ENCODE measurements around the gene TMEM135. TPM values are rescaled to one million over a fixed set of nuclear protein-coding genes. Genes with fewer than 3 reads are reported as not detected.
"Not testable (repeated sequence)": the region's sequence is repeated elsewhere in the genome, so short reads cannot be mapped to it uniquely, and the experiment has no call there.

TMEM135 gene
- total RNA-seq, 1 donor from 2014 or later, result 21.1 TPM

- DNase-seq (ENCODE audit: low read depth, low spot score), result no peak
Observed at GRCh38 chr11:87139475-87139874, 101.7 kb downstream of the TMEM135 start.

- no peak for DNase-seq (ENCODE audit: low read depth, low spot score)
Observed at GRCh38 chr11:87141322-87141721, 103.6 kb downstream of the TMEM135 start.

- DNase-seq (ENCODE audit: low read depth, low spot score), result no peak
Observed at GRCh38 chr11:87141980-87142514, 104.3 kb downstream of the TMEM135 start.

DNA sequence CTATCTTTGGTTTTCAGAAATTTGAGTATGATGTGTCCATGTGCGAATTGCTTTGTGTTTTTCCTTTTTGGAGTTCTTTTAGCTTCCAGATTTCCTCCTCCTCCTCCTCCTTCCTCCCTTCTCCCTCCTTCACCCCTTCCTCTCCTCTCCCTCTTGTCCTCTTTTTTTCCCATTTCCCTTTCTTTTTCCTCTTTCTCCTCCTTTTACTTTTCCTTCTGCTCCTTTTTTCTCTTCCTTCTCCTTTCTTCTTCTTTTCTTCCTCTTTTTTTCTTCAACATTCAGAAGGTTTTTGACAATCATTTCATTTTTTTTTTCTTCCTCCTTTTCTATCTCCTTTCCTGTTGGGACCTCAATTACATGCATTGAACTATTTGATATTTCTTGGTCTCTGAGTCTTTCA, 104.9 kb downstream of the TMEM135 start:
- no peak for DNase-seq (ENCODE audit: low read depth, low spot score)

GRCh38 chr11:87143641-87144040, 105.9 kb downstream of the TMEM135 start:
- no peak for DNase-seq (ENCODE audit: low read depth, low spot score)

GRCh38 chr11:87144252-87144651, 106.5 kb downstream of the TMEM135 start:
- no peak for DNase-seq (ENCODE audit: low read depth, low spot score)

GRCh38 chr11:87148749-87149148, 111.0 kb downstream of the TMEM135 start:
- DNase-seq (ENCODE audit: low read depth, low spot score), result no peak

DNA sequence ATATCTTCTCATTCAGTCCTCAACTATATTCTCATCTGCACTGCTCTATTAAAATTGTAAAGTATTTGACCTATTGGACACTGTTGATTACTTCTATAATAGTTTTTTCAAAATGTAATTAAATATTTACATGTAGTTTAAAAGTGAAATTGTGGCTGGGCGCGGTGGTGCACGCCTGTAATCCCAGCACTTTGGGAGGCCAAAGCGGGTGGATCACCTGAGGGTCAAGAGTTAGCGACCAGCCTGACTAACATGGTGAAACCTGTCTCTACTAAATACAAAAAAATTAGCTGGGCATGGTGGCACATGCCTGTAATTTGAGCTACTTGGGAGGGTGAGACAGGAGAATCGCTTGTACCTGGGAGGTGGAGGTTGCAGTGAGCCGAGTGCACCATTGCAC, 112.0 kb downstream of the TMEM135 start:
- not testable (repeated sequence) for DNase-seq (ENCODE audit: low read depth, low spot score)

GRCh38 chr11:87150936-87151335, 113.2 kb downstream of the TMEM135 start:
- DNase-seq (ENCODE audit: low read depth, low spot score), result no peak

- no peak for DNase-seq (ENCODE audit: low read depth, low spot score)
Observed at GRCh38 chr11:87154246-87154645, 116.5 kb downstream of the TMEM135 start.

- DNase-seq (ENCODE audit: low read depth, low spot score), result no peak
Observed at GRCh38 chr11:87156970-87157369, 119.2 kb downstream of the TMEM135 start.

DNA sequence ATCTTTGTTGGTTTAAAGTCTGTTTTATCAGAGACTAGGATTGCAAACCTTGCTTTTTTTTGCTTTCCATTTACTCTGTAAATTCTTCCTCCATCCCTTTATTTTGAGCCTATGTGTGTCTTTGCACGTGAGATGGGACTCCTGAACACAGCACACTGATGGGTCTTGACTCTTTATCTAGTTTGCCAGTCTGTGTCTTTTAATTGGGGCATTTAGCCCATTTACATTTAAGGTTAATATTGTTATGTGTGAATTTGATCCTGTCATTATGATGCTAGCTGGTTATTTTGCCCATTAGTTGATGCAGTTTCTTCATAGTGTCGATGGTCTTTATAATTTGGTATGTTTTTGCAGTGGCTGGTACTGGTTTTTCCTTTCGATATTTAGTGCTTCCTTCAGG, 131.3 kb downstream of the TMEM135 start:
- DNase-seq (ENCODE audit: low read depth, low spot score), result not testable (repeated sequence)

DNA sequence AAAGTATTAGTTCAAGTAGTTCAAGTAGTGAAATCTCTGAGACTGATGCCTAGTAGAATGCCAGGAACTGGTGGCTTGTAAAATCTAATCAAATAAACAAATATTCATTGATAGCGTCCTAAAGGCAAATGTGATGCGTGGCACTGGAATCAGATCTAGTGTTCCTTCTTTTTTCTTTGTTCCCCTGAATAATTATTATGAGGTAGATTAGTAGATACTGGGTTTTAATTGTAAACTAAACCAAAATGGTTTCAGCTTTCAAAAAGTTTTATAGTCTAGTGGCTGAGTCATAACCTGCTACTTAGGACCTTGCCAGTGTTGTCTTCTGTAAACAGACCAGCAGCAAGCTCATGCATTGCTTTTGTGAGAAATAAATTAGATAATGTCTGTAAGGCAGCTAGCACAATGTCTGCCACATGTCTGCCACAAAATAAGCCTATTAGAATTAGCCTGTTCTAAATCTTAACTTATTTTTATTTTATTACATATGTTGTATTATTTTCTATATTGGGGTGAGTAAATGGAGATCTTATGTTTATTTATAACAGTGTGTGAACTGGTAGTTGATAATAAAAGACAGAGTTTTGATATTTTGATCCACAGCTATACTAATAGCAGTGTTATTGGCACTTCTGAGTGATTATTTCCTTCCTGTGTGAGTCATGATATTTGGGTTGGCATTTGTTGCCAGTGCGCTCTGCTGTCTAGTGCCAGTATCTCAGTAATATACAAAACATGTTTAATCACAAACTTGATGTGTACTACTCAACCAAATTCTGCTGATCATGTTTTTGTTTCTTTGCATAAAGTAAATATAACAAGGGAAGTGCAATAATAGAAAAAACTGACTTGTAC, 135.7 kb downstream of the TMEM135 start:
- DNase-seq (ENCODE audit: low read depth, low spot score), result peak; percentile 53

DNA sequence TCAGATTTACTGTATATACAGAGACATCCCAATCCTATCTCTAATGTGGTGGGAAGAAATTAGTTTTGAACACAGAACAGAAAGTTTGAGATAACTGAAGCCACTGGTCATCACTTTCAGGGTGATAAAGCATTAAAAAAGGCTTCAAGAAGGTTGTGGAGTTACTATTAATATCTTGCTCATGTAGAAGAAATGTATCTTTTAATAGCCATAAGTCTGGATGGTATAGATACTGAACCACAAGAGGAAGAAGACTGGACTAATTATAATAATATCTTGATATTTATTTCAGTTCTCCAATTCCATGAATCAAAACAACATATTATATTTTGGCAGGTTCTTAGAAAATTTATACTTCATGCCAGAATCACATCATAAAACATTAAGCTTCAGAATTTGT, 137.1 kb downstream of the TMEM135 start:
- DNase-seq (ENCODE audit: low read depth, low spot score), result no peak

DNA sequence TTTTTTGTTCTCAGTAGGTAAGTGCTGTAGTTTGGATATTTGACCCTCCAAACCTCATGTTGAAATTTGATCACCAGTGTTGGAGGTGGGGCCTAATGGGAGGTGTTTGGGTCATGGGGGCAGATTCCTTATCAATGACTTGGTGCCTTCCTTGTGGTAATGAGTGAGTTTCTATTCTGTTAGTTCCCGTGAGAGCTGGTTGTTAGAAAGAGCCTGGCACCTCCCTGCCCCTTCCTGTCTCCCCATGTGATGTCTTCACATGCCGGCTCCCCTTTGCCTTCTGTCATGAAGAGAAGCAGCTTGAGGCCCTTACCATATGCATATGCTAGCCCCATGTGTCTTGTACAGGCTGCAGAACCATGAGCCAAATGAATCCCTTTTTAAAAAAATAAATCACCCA, 138.3 kb downstream of the TMEM135 start:
- no peak for DNase-seq (ENCODE audit: low read depth, low spot score)

DNA sequence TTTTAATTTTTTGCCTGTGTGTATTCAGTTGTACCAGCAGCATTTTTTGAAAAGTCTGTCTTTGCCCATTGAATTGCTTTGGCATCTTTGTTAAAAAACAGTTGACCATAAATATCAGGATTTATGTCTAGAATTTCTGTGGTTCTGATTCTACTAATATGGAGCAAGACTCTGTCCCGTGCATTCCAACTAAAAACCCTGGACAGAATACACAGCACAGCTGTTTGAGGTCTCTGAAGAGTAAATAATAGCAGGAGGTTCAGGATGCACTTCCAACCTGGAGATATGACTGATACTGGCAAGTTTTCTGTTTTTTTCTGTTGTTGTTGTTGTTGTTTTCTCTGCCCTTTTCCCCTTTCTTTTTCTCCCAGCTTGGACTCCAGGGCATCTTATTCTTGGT, 141.9 kb downstream of the TMEM135 start:
- no peak for DNase-seq (ENCODE audit: low read depth, low spot score)

DNA sequence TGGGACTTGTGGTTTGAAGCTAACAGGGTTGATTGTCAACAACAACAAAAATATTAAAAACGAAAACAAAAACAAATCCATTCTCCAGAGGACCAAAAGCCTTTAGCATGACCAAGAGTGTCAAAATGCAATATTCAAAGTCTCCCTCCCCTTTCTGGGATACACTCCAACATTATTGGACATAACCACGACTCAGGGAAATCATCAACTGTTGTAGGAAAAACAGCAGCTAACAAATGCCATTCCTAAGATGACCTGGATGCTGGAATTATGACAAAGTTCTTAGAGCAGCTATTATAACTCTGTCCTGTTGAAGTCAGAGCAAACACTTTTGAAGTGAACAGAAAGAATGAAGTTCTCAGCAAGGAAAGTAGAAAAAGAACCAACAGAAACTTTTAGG, 143.0 kb downstream of the TMEM135 start:
- DNase-seq (ENCODE audit: low read depth, low spot score), result no peak

DNA sequence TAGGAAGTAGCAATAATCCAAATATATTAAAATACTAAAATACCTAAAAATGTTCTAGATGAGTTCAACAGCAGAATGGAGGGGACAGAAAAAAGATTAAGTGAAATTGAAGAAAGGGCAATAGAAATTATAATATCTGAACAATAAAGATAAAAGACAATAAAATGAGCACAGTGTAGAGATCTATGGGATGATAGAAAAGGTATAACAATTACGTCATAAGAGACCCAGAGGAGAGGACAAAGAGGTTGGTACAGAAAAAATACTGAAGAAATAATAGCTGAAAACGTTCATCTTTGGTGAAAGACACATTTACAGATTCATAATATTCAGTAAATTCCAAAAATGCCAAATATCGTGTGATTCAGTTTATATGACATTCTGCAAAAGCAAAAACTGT, 143.4 kb downstream of the TMEM135 start:
- no peak for DNase-seq (ENCODE audit: low read depth, low spot score)

- DNase-seq (ENCODE audit: low read depth, low spot score), result no peak
Observed at GRCh38 chr11:87185228-87185627, 147.5 kb downstream of the TMEM135 start.

- no peak for DNase-seq (ENCODE audit: low read depth, low spot score)
Observed at GRCh38 chr11:87187076-87187475, 149.3 kb downstream of the TMEM135 start.

DNA sequence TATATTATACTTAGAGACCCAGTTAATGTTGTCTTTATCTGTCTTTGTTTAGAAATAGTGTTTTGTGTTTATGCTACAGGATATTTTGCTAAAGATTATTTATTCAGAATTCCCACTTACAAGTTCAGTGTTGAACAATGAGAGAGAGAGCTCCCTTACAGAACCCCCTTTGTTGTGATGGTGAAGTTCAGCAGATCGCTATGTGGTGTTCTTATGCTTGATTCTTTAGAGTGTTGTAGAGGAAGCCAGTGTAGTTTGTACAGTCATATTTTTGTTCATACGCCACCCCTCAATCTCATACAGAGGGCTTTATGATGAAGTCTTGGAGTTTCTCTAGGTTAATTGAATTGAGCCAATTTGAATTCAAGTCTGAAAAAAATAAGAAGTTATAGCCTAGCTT, 150.2 kb downstream of the TMEM135 start:
- no peak for DNase-seq (ENCODE audit: low read depth, low spot score)

GRCh38 chr11:87188396-87188795, 150.7 kb downstream of the TMEM135 start:
- not testable (repeated sequence) for DNase-seq (ENCODE audit: low read depth, low spot score)

DNA sequence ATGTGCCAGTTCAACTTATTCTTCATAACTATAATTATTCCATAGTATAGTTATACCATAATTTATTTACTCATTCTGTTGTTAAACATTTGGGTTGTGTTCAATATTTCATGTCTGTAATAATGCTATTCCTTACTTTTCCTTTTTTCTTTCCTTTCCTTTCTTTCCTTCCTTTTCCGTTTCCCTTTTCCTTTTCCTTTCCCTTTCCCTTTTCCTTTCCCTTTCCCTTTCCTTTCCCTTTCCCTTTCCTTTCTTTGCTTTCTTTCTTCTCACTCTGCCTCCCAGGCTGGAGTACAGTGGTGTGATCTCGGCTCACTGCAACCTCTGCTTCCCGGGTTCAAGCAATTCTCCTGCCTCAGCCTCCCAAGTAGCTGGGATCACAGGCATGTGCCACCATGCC, 151.2 kb downstream of the TMEM135 start:
- DNase-seq (ENCODE audit: low read depth, low spot score), result not testable (repeated sequence)

Data from pulmonary artery endothelial cell (primary cell).